ENCODE data around the gene ADAP1. TPM values are rescaled to one million over a fixed set of nuclear protein-coding genes. Genes with fewer than 3 reads are reported as not detected.

ADAP1 gene
- total and polyA plus RNA-seq, 9 donors: 0.52 to 16.4 (median 3.5) TPM

DNA sequence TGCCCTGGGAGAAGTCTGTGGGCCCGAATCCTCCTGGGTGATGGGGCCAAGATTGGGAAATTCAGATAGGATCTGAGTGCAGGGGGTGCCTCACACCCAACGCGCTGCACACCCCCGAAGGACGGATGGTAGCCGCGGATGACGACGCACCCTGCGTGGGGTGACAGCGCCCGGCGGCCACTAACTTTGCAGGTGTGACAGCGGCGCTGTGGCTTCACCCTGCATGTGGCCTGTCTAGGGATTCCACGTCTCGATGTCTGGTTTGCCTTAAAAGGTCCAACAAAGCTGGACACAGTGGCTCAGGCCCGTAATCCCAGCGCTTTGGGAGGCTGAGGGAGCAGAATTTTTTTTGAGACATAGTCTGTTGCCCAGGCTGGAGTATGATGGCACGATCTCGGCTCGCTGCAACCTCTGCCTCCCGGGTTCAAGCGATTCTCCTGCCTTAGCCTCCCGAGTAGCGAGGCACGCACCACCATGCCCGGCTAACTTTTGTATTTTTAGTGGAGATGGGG is 18.6 kb downstream of the ADAP1 start:
- WGBS, 3 donors: 88 to 93% (median 89%) methylated on average over 28 of the region's 28 CpGs
- Histone ChIP-seq H3K27ac (no peak overlapping the region), H3K4me1 (ENCODE audit: insufficient read depth) (no peaks in the 10 kb centered on the region), H3K36me3 (no peaks in the 10 kb centered on the region), H3K9me3 (no peaks in the 10 kb centered on the region), H3K4me3 (no peak overlapping the region), H3K27me3 (no peaks in the 10 kb centered on the region)
- intact Hi-C loops (cut with DNase I): no loop called here
- TF ChIP-seq, protein P1, sequence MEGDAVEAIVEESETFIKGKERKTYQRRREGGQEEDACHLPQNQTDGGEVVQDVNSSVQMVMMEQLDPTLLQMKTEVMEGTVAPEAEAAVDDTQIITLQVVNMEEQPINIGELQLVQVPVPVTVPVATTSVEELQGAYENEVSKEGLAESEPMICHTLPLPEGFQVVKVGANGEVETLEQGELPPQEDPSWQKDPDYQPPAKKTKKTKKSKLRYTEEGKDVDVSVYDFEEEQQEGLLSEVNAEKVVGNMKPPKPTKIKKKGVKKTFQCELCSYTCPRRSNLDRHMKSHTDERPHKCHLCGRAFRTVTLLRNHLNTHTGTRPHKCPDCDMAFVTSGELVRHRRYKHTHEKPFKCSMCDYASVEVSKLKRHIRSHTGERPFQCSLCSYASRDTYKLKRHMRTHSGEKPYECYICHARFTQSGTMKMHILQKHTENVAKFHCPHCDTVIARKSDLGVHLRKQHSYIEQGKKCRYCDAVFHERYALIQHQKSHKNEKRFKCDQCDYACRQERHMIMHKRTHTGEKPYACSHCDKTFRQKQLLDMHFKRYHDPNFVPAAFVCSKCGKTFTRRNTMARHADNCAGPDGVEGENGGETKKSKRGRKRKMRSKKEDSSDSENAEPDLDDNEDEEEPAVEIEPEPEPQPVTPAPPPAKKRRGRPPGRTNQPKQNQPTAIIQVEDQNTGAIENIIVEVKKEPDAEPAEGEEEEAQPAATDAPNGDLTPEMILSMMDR (IDR thresholded peaks at IDR 0.05): no peak
- no peak for TF ChIP-seq POLR2A (IDR thresholded peaks at IDR 0.05)
- no peak for TF ChIP-seq EP300 (IDR thresholded peaks at IDR 0.05)
- no peak for DNase-seq

DNA sequence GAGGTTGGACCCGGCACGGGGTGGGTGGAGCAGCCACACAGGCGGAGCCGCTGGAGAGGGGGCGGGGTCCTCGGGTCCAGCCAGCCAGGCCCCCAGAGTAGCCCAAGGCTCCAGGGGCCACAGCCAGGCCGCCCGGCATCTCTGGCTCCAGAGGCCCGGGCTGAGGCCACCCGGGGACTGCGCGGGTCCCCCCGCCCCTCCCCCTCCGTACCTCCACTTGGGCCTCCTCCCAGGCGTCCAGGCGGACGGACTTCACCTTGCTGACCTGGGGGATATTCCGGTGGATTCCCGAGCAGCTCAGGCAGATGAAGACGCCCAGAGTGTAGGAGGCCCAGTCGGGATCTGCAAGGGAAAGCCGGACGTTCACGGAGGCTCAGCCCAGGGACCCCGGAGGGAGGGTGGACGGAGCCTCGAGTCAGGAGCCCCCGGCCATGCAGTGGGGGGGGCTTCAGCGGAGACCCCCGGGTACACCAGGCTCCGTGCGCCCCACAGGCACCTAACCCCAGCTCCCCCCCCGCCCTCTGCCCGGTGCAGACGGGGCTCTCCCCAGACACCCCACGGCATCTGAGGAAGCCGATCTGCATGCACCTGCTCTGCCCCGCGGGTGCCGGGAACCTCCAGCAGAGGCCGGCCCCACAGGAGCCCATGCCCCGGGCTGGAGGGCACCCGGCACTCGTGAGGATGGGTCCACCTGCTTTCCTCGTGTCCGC is 19.2 kb downstream of the ADAP1 start:
- DNase-seq: no peak
- H3K36me3 ChIP-seq: no peaks in the 10 kb centered on the region
- H3K4me1 ChIP-seq (ENCODE audit: insufficient read depth): no peaks in the 10 kb centered on the region
- no peak overlapping the region for H3K27ac ChIP-seq
- TF ChIP-seq POLR2A (IDR thresholded peaks at IDR 0.05) (no peak), EP300 (IDR thresholded peaks at IDR 0.05) (no peak)
- TF ChIP-seq, protein P1 (IDR thresholded peaks at IDR 0.05): no peak
- H3K4me3 ChIP-seq: no peak overlapping the region
- H3K27me3 ChIP-seq: no peaks in the 10 kb centered on the region
- 56 to 63% (median 57%) methylated on average over 38 to 46 of the region's 46 CpGs for WGBS, 3 donors
- H3K9me3 ChIP-seq: no peaks in the 10 kb centered on the region
- intact Hi-C loops (cut with DNase I): no loop called here

DNA sequence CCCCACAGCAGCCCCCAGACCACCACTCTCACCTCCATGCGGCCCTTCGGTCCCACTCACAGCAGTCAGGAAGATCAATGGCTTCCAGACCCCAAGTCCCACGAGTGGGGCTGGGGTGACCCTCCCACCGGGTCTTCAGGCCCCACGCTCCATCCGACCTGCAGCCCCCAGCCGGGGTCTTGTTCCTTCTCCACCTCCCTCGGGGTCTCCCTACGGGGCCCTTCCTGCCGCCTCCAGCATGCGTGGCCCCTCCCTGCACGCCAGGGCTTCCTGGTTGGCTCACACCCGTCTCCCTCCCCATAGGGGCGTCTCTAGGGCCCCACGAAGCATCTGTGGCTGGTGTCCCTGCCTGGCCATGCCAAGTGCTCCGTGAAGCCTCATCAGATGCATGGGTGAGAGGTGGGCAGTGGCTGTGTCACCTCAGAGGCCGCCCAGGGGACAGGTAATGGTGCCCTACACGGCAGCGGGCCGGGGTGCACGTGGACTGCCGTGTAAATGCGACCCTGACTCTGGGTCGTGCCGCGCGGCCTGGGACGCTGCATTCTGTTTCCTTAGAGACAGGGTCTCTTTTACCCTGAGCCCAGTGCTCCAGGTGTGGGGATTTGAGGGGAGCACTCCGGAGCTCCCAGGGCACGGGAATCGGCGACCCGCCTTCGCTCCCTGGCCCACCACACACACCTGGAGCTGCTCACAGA is 19.9 kb downstream of the ADAP1 start:
- Histone ChIP-seq H3K27ac (no peak overlapping the region), H3K9me3 (no peaks in the 10 kb centered on the region), H3K4me1 (ENCODE audit: insufficient read depth) (no peaks in the 10 kb centered on the region), H3K36me3 (no peaks in the 10 kb centered on the region), H3K27me3 (no peaks in the 10 kb centered on the region), H3K4me3 (no peak overlapping the region)
- no peak for TF ChIP-seq POLR2A (IDR thresholded peaks at IDR 0.05)
- TF ChIP-seq EP300 (IDR thresholded peaks at IDR 0.05): no peak
- TF ChIP-seq, protein P1 (IDR thresholded peaks at IDR 0.05): no peak
- WGBS, 3 donors: 77 to 82% (median 81%) methylated on average over 21 to 34 of the region's 34 CpGs
- DNase-seq: no peak
- intact Hi-C loops (cut with DNase I): no loop called here

DNA sequence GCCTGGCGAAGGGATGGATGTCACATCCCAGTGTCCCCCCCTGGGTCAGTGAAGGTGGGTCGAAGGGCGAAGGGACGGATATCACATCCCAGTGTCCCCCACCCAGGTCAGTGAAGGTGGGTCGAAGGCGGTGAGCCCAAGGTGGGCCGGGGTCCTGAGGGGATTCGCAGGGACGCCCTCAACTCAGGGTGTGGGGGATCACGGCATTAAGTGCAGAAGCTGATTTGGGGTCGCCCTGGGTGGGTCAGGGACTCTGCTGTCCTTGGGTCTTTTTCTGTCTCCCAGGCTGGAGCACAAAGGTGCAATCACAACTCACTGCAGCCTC is 21.9 kb downstream of the ADAP1 start:
- H3K27ac ChIP-seq: no peak overlapping the region
- no peaks in the 10 kb centered on the region for H3K4me1 ChIP-seq (ENCODE audit: insufficient read depth)
- WGBS, 3 donors: 93 to 97% (median 94%) methylated on average over 11 of the region's 11 CpGs
- no peak for DNase-seq
- H3K27me3 ChIP-seq: no peaks in the 10 kb centered on the region
- TF ChIP-seq POLR2A (IDR thresholded peaks at IDR 0.05) (no peak), EP300 (IDR thresholded peaks at IDR 0.05) (no peak)
- TF ChIP-seq, protein P1 (IDR thresholded peaks at IDR 0.05): no peak
- no peaks in the 10 kb centered on the region for H3K36me3 ChIP-seq
- H3K4me3 ChIP-seq: no peak overlapping the region
- intact Hi-C loops (cut with DNase I): no loop called here
- H3K9me3 ChIP-seq: no peaks in the 10 kb centered on the region
